GM12878 (cell line): ENCODE measurements around the gene SLC38A7. TPM values are rescaled to one million over a fixed set of nuclear protein-coding genes. Genes with fewer than 3 reads are reported as not detected.
A peak's percentile ranks its signal among the peaks of the same experiment; 100 is the strongest.

Experiments used
- ATAC-seq: fragments of 200-7000 bp; cut with Tn5 transposase; 3 replicates; pipeline ENCODE4 v1.9.1; 2020; ENCODE audit warnings: mild to moderate bottlenecking, moderate library complexity
- BruUV-seq: library from RNA; stranded (reverse); fragments of 400-500 nt; replicated peaks from 2 replicates; lab custom pipeline; 2021; lab: Mats Ljungman, UMichigan
- CTCF ChIA-PET: fragments of 300-600 bp; sonication (Branson Sonifier 250); formaldehyde crosslinking; extraction: SDS; loops from one replicate; lab custom pipeline; 2021; ENCODE audit warnings: inconsistent platforms; lab: Yijun Ruan, JAX
- POLR2A ChIA-PET: fragments of 350-600 bp; formaldehyde crosslinking; extraction: SDS; loops from one replicate; lab custom pipeline; 2021; ENCODE audit warnings: inconsistent platforms; lab: Charles Lee
- RAD21 ChIA-PET: fragments of 300-600 bp; sonication (Branson Sonifier 250); formaldehyde crosslinking; loops from one replicate; lab custom pipeline; 2023; ENCODE audit warnings: antibody characterized with exemption; ENCODE audit not compliant: unreplicated experiment; lab: Charles Lee
- SMC1A ChIA-PET: fragments of 300-600 bp; sonication (Branson Sonifier 250); formaldehyde crosslinking; loops from one replicate; lab custom pipeline; 2023; ENCODE audit not compliant: unreplicated experiment, uncharacterized antibody; lab: Charles Lee
- DNase-seq: peaks from one replicate; pipeline ENCODE4 v3.0.0-alpha.2; 2011; ENCODE audit warnings: low read depth, low spot score
- FAIRE-seq: peaks from 3 replicates; lab custom pipeline; 2011; peaks lifted over from hg19 to GRCh38; lab: Jason Lieb, UNC
- H2AFZ ChIP-seq: 2 replicates; pipeline ENCODE4 v1.6.0; 2011; ENCODE audit warnings: low read depth, low read length, control low read depth; ENCODE audit not compliant: control insufficient read depth
- H3K27ac ChIP-seq: 2 replicates; pipeline ENCODE4 v1.5.1; 2011; ENCODE audit warnings: control low read depth; ENCODE audit not compliant: control insufficient read depth, insufficient read depth
- H3K27me3 ChIP-seq, 2 experiments: replicated peaks in 1 of 2; 2 replicates each; pipeline versions ENCODE4 v1.6.0 to v1.6.1; 2011; ENCODE audit warnings: low read length in 1 of 2; ENCODE audit not compliant: control insufficient read depth in 2 of 2, insufficient read depth in 2 of 2
- H3K36me3 ChIP-seq, 2 experiments: 2 replicates each; pipeline ENCODE4 v1.5.1; 2011; ENCODE audit warnings: low read length in 1 of 2; ENCODE audit not compliant: control insufficient read depth in 2 of 2, insufficient read depth in 2 of 2
- H3K4me1 ChIP-seq: 2 replicates; pipeline ENCODE4 v1.6.1; 2011; ENCODE audit warnings: mild to moderate bottlenecking, low read length, moderate library complexity, mixed read lengths; ENCODE audit not compliant: control insufficient read depth, insufficient read depth
- H3K4me2 ChIP-seq: 2 replicates; pipeline ENCODE4 v1.6.0; 2011; ENCODE audit warnings: control low read depth; ENCODE audit not compliant: control insufficient read depth, insufficient read depth
- H3K4me3 ChIP-seq: fragments of 200-600 bp; sonication (generic); 2 replicates; pipeline ENCODE4 v1.5.1; 2016
- H3K79me2 ChIP-seq: 2 replicates; pipeline ENCODE4 v1.6.0; 2011; ENCODE audit warnings: low read length; ENCODE audit not compliant: control insufficient read depth, insufficient read depth
- H3K9ac ChIP-seq: 2 replicates; pipeline ENCODE4 v1.8.0; 2011; ENCODE audit warnings: low read length, control low read depth, mixed read lengths; ENCODE audit not compliant: control insufficient read depth, insufficient read depth
- H3K9me3 ChIP-seq: replicated peaks from 3 replicates; pipeline ENCODE4 v1.5.1; 2011; ENCODE audit warnings: mild to moderate bottlenecking, low read length; ENCODE audit not compliant: control insufficient read depth, insufficient read depth
- H4K20me1 ChIP-seq: 2 replicates; pipeline ENCODE4 v1.6.0; 2011; ENCODE audit not compliant: control insufficient read depth, insufficient read depth
- ESRRA ChIP-seq: IDR thresholded peaks from 2 replicates; pipeline ENCODE4 v1.6.1; 2012; ENCODE audit warnings: mild to moderate bottlenecking, low read length, improper control_type of control experiment
- FOXM1 ChIP-seq: IDR thresholded peaks from 2 replicates; pipeline ENCODE4 v1.6.1; 2012; ENCODE audit warnings: low read depth, mild to moderate bottlenecking, inconsistent platforms, low read length, moderate library complexity
- IKZF2 ChIP-seq, 2 experiments: fragments of 450-650 bp; IDR thresholded peaks; 2 replicates each; pipeline ENCODE4 v1.6.1; 2017; ENCODE audit warnings: mild to moderate bottlenecking in 2 of 2, moderate library complexity in 2 of 2
- MEF2B ChIP-seq: fragments of 450-650 bp; IDR thresholded peaks from 2 replicates; pipeline ENCODE4 v1.6.1; 2018; ENCODE audit warnings: mild to moderate bottlenecking, moderate library complexity; ENCODE audit not compliant: partially characterized antibody, poor library complexity, severe bottlenecking
- NBN ChIP-seq: fragments of 450-650 bp; IDR thresholded peaks from 2 replicates; pipeline ENCODE4 v1.6.1; 2016
- NFYB ChIP-seq: IDR thresholded peaks from 2 replicates; pipeline ENCODE4 v1.6.1; 2011; ENCODE audit warnings: low read depth, mild to moderate bottlenecking, low read length, improper control_type of control experiment, moderate library complexity; ENCODE audit not compliant: insufficient read depth
- PAX5 ChIP-seq: IDR thresholded peaks from 2 replicates; pipeline ENCODE4 v1.6.1; 2011; ENCODE audit warnings: low read depth, low read length, borderline replicate concordance
- SPI1 ChIP-seq: IDR thresholded peaks from 2 replicates; pipeline ENCODE4 v1.6.1; 2011; ENCODE audit warnings: low read depth, mild to moderate bottlenecking, low read length, moderate library complexity, borderline replicate concordance; ENCODE audit not compliant: insufficient read depth
- TAF1 ChIP-seq: IDR thresholded peaks from 2 replicates; pipeline ENCODE4 v1.6.1; 2011; ENCODE audit warnings: mild to moderate bottlenecking, low read depth, low read length, borderline replicate concordance
- TBL1XR1 ChIP-seq: IDR thresholded peaks from 2 replicates; pipeline ENCODE4 v1.6.1; 2012; ENCODE audit warnings: low read depth, low read length, improper control_type of control experiment
- TCF7 ChIP-seq: IDR thresholded peaks from 2 replicates; pipeline ENCODE4 v1.6.1; 2014; ENCODE audit warnings: antibody characterized with exemption, borderline replicate concordance
- WGBS: methylation state at CpG from one replicate; pipeline ENCODE4 v1.1.6; 2016; ENCODE audit warnings: low lambda C conversion rate; ENCODE audit not compliant: insufficient replicate concordance, insufficient coverage; ENCODE audit errors: missing lambda C conversion rate; 5-methylcytosine and 5-hydroxymethylcytosine counted together
- in situ Hi-C: fragments of 300-500 bp; cut with MboI; formaldehyde crosslinking; loops from 9 replicates; pipeline ENCODE4 v1.14.3; 2018; ENCODE audit warnings: mixed read lengths
- intact Hi-C: fragments of 100-400 bp; cut with micrococcal nuclease; formaldehyde crosslinking; loops from one replicate; pipeline ENCODE4 v1.14.2; 2022; ENCODE audit not compliant: unreplicated experiment
- polyA plus RNA-seq, 11 experiments: library from polyadenylated mRNA; depleted of rRNA in 4 of 11; unstranded in 6 of 11; stranded (reverse) in 5 of 11; fragments of >200 nt; fragmentation: Nextera tagmentation in 4 of 11; fragmentation: Illumina TruSeq in 1 of 11; extraction: Ambion mirVana in 4 of 11; extraction: Trizol in 1 of 11; gene quantifications; 1 replicate in 1 of 11; 2 replicates in 10 of 11; pipeline versions ENCODE4 v1.2.1 to v1.2.3, GENCODE V29; 2011 to 2016; ENCODE audit warnings: inconsistent platforms in 2 of 11, missing spikeins in 2 of 11, low read depth in 1 of 11
- total RNA-seq, 4 experiments: library from RNA; depleted of rRNA in 3 of 4; stranded (reverse); fragments of >200 nt in 3 of 4; fragmentation: Illumina TruSeq in 1 of 4; extraction: Trizol in 1 of 4; gene quantifications; 2 replicates each; pipeline versions ENCODE4 v1.2.1 to v1.2.3, GENCODE V29; 2013 to 2021
- TF ChIP-seq, protein P1 (sequence below): fragments of 450-650 bp; IDR thresholded peaks from 2 replicates; pipeline ENCODE4 v1.6.1; 2018; ENCODE audit warnings: borderline replicate concordance, mild to moderate bottlenecking; ENCODE audit not compliant: partially characterized antibody
- TF ChIP-seq, protein P2 (sequence below): fragments of 450-650 bp; conservative IDR thresholded peaks from 2 replicates; pipeline ENCODE4 v1.6.1; 2017; ENCODE audit warnings: mild to moderate bottlenecking, moderate library complexity
- TF ChIP-seq, protein P3 (sequence below): fragments of 450-650 bp; IDR thresholded peaks from 2 replicates; pipeline ENCODE4 v1.6.1; 2018; ENCODE audit warnings: mild to moderate bottlenecking, low read depth, moderate library complexity; ENCODE audit not compliant: partially characterized antibody

Gene SLC38A7
- total and polyA plus RNA-seq, 10 of the 15 experiments (the other 5 are each of a cell fraction or from before 2014, with no cell fraction given): 1.4 to 7.8 (median 4.7) TPM

DNA sequence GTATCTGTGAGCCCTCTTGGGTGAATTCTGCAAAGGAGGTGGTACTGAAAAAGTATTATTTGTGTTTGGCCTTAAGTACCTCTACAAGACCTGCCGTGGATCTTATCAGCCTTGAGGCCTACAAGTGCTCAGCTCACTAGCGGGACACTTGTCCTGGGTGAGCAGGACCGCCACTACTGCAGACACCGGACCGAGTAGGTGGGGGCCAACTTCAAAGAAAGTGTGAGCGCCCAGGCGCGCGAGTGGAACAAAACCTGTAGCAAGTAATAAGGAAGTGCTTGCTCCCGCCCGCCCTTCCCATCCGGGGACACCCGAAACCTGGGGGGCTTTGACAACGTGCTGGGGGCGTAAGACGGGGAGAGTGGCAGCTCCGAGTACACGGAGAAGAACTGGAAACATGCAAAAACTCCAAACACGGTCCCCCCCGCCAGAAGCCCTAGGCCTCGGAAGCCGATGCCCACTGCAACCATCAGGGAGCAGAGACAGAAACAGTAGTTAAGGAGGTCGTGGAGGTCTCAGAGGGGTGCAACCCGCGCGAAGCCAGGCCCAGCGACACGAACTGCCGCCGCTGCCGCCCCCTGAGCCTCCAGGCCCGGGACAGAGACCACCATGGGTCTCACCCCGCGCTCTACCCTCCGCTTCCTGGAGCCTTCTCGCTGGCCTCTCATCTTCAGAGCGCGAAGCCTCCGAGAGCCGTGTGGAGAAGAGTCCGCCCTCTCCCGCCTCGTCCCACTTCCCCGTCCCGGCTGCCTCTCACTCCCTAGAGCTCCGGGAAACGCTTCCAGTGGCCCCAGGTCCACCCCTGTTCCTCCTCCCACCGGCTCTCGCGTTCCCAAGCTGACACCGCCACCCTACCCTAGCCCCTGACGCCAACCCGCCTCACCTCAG is 55.5 kb downstream of the SLC38A7 start:
- in situ Hi-C loops (no loop called here), intact Hi-C loops (loop anchor here (2.0 kb wide), 1 partner anchor 500 kb away; the partner anchor contains the start of gene CFAP20)
- FAIRE-seq (no peak), DNase-seq (peak; percentile 17), ATAC-seq (peak; percentile 45)
- H3K27ac ChIP-seq: peak overlapping the region; percentile 96
- peak overlapping the region; percentile 64 for H2AFZ ChIP-seq
- WGBS: under 1% methylated on average over 49 of the region's 53 CpGs
- no TSS peak for BruUV-seq
- H4K20me1 ChIP-seq: peaks cover 9% of the 10 kb centered on the region
- no peaks in the 10 kb centered on the region for H3K9me3 ChIP-seq
- SMC1A ChIA-PET: interaction anchor here (1.8 kb wide), 1 partner anchor 111 kb away, joined by 8 read pairs; no protein-coding TSS in a partner anchor
- POLR2A ChIA-PET: interaction anchor here (0.8 to 1.0 kb wide), 3 partner anchors 14 to 111 kb away, joined by 5 to 6 read pairs (median 5); no protein-coding TSS in a partner anchor
- H3K4me3 ChIP-seq: peak overlapping the region; percentile 85
- CTCF ChIA-PET: interaction anchor here (0.5 to 1.5 kb wide), 4 partner anchors 24 to 127 kb away, joined by 3 to 5 read pairs (median 3); no protein-coding TSS in a partner anchor
- peaks cover 53% of the 10 kb centered on the region for H3K79me2 ChIP-seq
- H3K4me1 ChIP-seq: no peaks in the 10 kb centered on the region; the same call in 1 of the 2 replicates
- peak overlapping the region; percentile 99 for H3K9ac ChIP-seq
- H3K36me3 ChIP-seq: peaks cover 0 to 8% of the 10 kb centered on the region in 2 experiments; a peak in 2 of 4 replicates
- RAD21 ChIA-PET: interaction anchor here (1.3 kb wide), 1 partner anchor 127 kb away, joined by 4 read pairs; no protein-coding TSS in a partner anchor
- no peaks in the 10 kb centered on the region for H3K27me3 ChIP-seq
- peak overlapping the region; percentile 61; the same call in 1 of the 2 replicates for H3K4me2 ChIP-seq
- TF ChIP-seq FOXM1 (no peak), TCF7 (peak; percentile 72), NFYB (0 out of 2 replicates have a peak, but pooled peaks have one; percentile 12), PAX5 (peak; percentile 11; the same call in 1 of the 2 replicates), NBN (peak; percentile 18; the same call in 1 of the 2 replicates), MEF2B (no peak), ESRRA (no peak), TBL1XR1 (no peak), SPI1 (peak; percentile 59; the same call in 1 of the 2 replicates), IKZF2 (IDR thresholded peaks at IDR 0.05) (peak in 1 of 2 experiments; percentile 11; a peak in 1 of 4 replicates), TAF1 (0 out of 2 replicates have a peak, but pooled peaks have one; percentile 20)
- TF ChIP-seq, protein P1, sequence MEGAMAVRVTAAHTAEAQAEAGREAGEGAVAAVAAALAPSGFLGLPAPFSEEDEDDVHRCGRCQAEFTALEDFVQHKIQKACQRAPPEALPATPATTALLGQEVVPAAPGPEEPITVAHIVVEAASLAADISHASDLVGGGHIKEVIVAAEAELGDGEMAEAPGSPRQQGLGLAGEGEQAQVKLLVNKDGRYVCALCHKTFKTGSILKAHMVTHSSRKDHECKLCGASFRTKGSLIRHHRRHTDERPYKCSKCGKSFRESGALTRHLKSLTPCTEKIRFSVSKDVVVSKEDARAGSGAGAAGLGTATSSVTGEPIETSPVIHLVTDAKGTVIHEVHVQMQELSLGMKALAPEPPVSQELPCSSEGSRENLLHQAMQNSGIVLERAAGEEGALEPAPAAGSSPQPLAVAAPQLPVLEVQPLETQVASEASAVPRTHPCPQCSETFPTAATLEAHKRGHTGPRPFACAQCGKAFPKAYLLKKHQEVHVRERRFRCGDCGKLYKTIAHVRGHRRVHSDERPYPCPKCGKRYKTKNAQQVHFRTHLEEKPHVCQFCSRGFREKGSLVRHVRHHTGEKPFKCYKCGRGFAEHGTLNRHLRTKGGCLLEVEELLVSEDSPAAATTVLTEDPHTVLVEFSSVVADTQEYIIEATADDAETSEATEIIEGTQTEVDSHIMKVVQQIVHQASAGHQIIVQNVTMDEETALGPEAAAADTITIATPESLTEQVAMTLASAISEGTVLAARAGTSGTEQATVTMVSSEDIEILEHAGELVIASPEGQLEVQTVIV: no peak
- TF ChIP-seq, protein P2, sequence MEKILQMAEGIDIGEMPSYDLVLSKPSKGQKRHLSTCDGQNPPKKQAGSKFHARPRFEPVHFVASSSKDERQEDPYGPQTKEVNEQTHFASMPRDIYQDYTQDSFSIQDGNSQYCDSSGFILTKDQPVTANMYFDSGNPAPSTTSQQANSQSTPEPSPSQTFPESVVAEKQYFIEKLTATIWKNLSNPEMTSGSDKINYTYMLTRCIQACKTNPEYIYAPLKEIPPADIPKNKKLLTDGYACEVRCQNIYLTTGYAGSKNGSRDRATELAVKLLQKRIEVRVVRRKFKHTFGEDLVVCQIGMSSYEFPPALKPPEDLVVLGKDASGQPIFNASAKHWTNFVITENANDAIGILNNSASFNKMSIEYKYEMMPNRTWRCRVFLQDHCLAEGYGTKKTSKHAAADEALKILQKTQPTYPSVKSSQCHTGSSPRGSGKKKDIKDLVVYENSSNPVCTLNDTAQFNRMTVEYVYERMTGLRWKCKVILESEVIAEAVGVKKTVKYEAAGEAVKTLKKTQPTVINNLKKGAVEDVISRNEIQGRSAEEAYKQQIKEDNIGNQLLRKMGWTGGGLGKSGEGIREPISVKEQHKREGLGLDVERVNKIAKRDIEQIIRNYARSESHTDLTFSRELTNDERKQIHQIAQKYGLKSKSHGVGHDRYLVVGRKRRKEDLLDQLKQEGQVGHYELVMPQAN: peak; percentile 48; the same call in 1 of the 2 replicates
- TF ChIP-seq, protein P3, sequence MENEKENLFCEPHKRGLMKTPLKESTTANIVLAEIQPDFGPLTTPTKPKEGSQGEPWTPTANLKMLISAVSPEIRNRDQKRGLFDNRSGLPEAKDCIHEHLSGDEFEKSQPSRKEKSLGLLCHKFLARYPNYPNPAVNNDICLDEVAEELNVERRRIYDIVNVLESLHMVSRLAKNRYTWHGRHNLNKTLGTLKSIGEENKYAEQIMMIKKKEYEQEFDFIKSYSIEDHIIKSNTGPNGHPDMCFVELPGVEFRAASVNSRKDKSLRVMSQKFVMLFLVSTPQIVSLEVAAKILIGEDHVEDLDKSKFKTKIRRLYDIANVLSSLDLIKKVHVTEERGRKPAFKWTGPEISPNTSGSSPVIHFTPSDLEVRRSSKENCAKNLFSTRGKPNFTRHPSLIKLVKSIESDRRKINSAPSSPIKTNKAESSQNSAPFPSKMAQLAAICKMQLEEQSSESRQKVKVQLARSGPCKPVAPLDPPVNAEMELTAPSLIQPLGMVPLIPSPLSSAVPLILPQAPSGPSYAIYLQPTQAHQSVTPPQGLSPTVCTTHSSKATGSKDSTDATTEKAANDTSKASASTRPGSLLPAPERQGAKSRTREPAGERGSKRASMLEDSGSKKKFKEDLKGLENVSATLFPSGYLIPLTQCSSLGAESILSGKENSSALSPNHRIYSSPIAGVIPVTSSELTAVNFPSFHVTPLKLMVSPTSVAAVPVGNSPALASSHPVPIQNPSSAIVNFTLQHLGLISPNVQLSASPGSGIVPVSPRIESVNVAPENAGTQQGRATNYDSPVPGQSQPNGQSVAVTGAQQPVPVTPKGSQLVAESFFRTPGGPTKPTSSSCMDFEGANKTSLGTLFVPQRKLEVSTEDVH: no peak
